Right renal cortex interstitium (tissue), 3 donors: ENCODE measurements around the gene UTP14C. TPM values are rescaled to one million over a fixed set of nuclear protein-coding genes. Genes with fewer than 3 reads are reported as not detected.
"Not testable (repeated sequence)": the region's sequence is repeated elsewhere in the genome, so short reads cannot be mapped to it uniquely, and the experiment has no call there.

Experiments
- DNase-seq, 3 donors: peaks; one replicate each; pipeline ENCODE4 v3.0.0-alpha.2; 2013; ENCODE audit warnings: low read depth in 3 of 3, low spot score in 2 of 3
- polyA plus RNA-seq, 3 donors: library from polyadenylated mRNA; unstranded; fragments of 120-200 nt; gene quantifications; one replicate each; pipeline ENCODE4 v1.2.1, GENCODE V29; 2013; ENCODE audit not compliant: insufficient read length in 3 of 3

UTP14C gene
- polyA plus RNA-seq: 10 to 100 TPM; 33.3 to 37.2 (median 35.2) TPM

GRCh38 chr13:52024481-52024880, at the start of gene UTP14C:
Gene UTP14C, plus strand, starts transcription at chr13:52024691. Its CDS starts 4,114 bp downstream, at chr13:52028805.
- DNase-seq: no peak

- no peak for DNase-seq
Observed at GRCh38 chr13:51976423-51976822, 48.1 kb upstream of the UTP14C start.

GRCh38 chr13:51976890-51977289, 47.6 kb upstream of the UTP14C start:
- DNase-seq: no peak

- DNase-seq: no peak
Observed at GRCh38 chr13:51977625-51978024, 46.9 kb upstream of the UTP14C start.

GRCh38 chr13:51978796-51979556, 45.5 kb upstream of the UTP14C start:
- DNase-seq: no peak

GRCh38 chr13:51980908-51981307, 43.6 kb upstream of the UTP14C start:
- DNase-seq: no peak

GRCh38 chr13:51981355-51981754, 43.1 kb upstream of the UTP14C start:
- no peak for DNase-seq

- DNase-seq: not testable (repeated sequence)
Observed at GRCh38 chr13:51983292-51983691, 41.2 kb upstream of the UTP14C start.

- DNase-seq: not testable (repeated sequence)
Observed at GRCh38 chr13:51984904-51985303, 39.6 kb upstream of the UTP14C start.

GRCh38 chr13:51988988-51989618, 35.4 kb upstream of the UTP14C start:
- DNase-seq: no peak

GRCh38 chr13:51993713-51994112, 30.8 kb upstream of the UTP14C start:
- no peak for DNase-seq

GRCh38 chr13:51995677-51996551, 28.6 kb upstream of the UTP14C start:
- DNase-seq: no peak

- no peak for DNase-seq
Observed at GRCh38 chr13:51996641-51997040, 27.9 kb upstream of the UTP14C start.

GRCh38 chr13:51997186-51997585, 27.3 kb upstream of the UTP14C start:
- DNase-seq: no peak

GRCh38 chr13:51997641-51998330, 26.7 kb upstream of the UTP14C start:
- no peak for DNase-seq

GRCh38 chr13:51998723-51999509, 25.6 kb upstream of the UTP14C start:
- DNase-seq: no peak

- DNase-seq: no peak
Observed at GRCh38 chr13:51999510-51999911, 25.0 kb upstream of the UTP14C start.

GRCh38 chr13:51999921-52000320, 24.6 kb upstream of the UTP14C start:
- no peak for DNase-seq

GRCh38 chr13:52001120-52001731, 23.3 kb upstream of the UTP14C start:
- DNase-seq: no peak
